Measurements from ENCODE around the gene XPA.

The XPA gene

DNA sequence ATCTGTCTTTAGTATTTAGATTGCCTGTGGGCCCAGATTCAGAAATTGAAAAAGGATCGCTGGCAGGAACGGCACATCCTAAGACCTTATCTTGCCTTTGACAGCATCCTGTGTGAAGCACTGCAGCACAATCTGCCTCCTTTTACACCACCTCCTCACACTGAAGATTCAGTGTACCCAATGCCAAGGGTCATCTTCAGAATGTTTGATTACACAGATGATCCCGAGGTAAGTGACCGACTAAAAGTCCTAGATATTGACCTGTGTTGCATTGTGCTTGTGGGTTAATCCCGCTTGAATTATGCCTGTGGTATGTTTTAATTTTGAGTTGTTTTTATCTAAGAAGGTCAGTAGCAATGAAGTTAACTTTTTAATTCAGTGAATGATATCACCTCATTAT is 49.1 kb downstream of the XPA start:
- no peak for DNase-seq

- DNase-seq = no peak
These were observed 51.4 kb downstream of the XPA start for GRCh38 chr9:97645720-97646119.

DNA sequence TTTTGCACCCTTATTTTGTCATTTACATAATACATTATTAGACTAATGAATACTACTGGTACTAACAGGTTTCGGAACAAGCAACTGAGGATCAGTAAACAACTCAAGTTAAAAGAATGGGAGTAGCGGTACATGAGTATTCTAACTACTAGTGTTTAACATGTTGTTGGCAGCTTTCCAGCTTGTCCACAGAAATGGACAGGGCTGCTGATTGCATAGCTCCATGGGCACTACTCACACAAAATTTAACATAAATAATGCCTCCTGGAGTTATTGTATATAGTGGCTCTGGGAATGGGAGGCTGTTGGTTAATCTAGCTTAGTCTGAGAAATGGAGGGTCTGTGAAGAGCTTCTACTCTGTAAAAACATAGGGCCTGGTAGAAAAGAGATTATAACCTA is 56.8 kb downstream of the XPA start:
- no peak for DNase-seq

- DNase-seq = no peak
These were observed 58.5 kb downstream of the XPA start for GRCh38 chr9:97638666-97639065.

DNA sequence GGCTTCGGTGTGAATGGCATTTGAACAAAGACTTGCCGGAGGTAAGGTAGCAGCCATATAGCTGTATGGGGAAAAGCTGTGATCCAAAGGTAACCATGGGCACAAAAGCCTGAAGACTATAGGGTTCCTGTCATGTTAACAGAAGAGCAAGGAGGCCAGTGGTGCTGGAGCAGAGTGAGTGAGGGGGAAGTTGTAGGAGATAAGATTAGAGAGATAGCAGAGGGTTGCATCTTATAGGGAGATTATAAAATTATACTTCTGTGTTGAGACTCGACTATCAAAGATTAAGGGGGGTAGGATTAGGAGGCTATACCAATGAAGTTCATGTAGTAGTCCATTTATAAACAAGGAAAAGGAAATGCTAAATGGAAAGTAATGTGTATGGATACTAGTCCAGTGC is 60.2 kb downstream of the XPA start:
- no peak for DNase-seq

DNA sequence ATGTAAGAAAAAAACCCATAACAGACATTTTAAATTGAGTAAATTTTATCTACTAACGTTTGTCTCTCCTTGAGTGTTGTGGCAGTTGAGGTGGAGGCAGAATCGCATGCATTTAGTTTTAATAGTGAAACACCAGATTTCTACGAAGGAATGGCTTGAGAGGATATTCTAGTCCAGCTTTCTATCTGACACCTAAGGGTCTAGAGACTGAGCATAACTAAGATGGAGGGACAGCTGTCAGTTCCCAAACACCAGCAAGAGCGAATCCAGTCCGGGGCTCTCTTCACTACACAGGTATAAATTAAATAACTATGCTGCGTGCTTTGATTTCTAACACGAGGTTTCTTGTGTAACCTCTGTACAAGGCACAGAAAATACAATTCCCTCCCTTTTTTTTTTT is 62.1 kb downstream of the XPA start:
- no peak for DNase-seq

- DNase-seq = no peak
These were observed 63.2 kb downstream of the XPA start for GRCh38 chr9:97633859-97634490.

DNA sequence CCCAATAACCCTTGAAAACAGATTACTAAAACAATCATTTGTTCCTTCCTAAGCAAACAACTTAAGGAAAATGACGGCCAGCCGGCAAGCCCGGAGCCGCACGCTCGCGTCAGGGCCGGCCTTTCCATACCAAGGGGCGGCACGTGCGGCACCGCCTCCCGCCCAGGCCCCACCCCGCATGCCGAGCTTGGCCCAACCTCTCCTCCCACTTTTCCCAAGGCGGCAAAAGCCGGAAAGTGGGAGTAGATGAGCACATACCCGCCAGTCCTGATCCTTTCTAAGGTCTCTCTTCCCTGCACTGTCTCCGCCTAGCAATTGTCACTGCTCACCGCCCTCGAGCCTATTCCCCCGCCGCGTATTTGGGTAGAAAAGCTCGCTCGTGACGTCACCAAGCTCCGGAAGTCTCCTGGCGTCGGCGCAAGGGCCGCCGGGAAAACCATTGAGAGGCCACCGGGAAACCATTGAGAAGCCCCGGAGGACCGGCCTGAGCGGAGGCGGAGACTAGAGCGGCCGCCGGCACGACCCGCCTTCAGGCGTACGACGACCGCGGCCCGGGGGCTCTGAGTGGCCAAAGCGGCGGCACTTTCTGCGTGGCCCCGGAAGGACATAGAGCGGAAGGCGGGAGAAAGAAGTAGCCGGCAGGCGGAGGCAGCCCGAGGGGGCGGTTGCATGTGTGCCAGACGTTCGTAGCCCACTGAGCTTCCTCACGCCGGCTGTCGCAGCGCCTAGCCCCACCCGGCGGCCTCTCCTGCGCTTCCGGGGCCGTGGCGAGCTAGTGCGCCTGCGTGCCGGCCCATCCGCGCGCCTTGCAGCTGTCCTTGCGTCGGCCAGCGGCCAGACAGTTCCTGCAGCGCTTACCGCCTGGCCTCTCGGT is 63.9 kb downstream of the XPA start, which contains the start of the genes NCBP1 and TSTD2:
NCBP1 (plus strand) TSS at position 837 of the 874 bp plus-strand sequence. CDS start 61 bp downstream, outside the sequence.
TSTD2 (minus strand) TSS at position 384 of the 874 bp plus-strand sequence. CDS start 5,806 bp downstream, outside the sequence.
- DNase-seq = peak; percentile 97

DNA sequence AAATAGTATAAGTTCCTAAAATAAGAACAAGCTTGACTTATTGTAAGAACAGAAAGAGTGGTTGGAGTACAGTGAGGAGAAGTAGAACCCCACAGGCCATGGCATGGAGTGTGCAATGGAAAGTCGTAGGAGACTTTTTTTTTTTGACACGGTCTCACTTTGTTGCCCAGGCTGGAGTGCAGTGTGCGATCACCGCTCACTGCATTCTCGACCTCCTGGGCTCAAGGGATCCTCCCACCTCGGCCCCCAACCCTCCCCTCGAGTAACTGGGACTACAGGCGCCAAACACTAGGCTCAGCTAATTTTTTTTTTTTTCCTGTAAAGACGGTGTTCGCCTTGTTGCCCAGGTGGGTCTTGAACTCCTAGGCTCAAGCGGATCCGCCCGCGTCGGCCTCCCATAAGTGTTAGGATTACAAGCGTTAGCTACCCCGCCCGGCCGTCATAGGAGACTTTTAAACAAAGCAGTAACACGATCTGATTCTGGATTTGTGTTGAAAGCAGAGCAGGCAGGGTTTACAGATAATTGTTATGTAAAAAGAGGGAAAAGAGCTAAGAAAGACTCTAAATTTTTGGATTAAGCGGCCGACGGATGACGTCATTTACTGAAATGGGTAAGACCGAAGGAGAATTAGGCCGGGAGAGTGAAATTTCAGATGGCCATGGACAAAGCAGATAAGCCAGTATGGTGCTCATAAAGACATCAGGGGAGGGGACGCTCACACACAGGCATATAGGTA is 64.7 kb downstream of the XPA start:
- DNase-seq = peak; percentile 72

DNA sequence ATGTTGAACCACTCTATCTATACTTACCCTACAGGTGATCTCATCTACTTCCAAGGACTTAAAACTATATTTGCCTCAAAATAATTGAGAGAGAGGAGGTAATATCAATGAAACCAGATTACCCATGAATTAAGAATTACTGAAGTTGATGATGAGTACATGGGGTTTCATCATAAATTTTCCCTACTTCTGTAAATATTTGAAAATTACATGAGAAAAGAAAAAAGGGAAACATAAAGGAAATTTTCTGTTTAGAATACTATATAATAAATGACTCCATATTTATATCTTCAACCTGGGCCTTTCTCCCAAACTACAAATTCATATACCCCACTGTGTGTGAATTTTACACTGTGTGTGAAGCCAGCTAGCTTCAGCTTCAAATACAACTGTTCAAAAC is 66.5 kb downstream of the XPA start:
- no peak for DNase-seq

DNA sequence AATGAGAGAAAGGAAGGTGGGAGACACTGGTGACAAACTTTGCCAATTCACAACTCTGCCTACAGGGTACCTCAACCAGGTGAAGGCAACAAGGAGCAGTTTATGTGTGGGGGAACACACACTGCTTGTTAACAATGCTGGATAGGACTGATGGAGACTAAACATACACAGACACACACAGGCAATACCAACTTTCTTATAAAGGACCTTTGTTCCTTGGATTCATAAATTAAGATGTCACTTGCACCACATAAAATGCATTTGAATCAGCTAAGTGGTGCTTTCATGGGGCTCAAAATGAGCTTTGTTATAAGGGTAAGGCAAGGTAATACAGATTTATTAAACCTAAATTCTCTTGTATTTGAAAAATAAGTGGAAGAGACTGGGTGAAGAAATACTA is 68.0 kb downstream of the XPA start:
- DNase-seq = no peak

DNA sequence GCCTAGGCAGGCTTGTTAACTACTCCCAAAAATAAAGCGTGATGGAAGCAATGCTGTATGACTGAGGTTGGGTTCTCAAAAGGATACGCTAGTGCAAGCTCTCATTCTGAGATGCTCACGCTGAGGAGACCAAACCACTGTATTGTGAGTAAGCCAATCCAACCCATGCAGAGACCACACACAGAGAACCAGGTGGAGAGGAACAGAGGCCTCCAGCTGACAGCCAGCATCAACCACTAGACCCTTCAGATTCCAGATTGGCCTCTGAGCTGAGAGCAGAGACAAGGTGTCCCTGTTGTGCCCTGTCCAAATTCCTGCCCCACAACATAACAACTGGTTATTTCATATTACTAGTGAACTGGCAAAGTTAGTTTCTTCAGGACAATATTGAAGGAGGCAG is 68.5 kb downstream of the XPA start:
- DNase-seq = no peak

DNA sequence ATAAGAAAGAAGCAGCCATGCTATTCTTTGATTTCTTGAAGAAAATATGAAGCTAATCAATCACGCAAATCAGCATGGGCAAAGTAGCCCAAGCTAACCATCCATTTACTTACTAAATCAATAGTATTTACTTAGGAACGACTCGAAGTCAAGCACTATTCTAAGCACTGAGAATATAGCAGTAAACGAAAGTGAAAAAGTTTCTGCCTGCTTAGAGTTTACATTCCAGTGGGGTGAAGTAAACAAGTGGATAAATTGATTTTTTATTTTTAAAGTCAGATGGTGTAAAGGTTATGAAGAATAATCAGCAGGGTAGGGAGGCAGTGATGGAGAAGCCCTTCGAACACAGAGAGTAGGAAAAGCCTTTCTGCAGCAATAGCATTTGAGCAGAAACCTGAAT is 69.5 kb downstream of the XPA start:
- no peak for DNase-seq

GRCh38 chr9:97625620-97626019 is 71.5 kb downstream of the XPA start:
- DNase-seq = no peak

Data from NCI-H2171 (cell line).